IMR-90 (cell line): Measurements from ENCODE around the gene ATP2A3. TPM values are rescaled to one million over a fixed set of nuclear protein-coding genes. Genes with fewer than 3 reads are reported as not detected.

Experiments
- ATAC-seq: fragments of 200-7000 bp; cut with Tn5 transposase; 2 replicates; pipeline ENCODE4 v1.9.1; 2020; ENCODE audit warnings: low read depth, mild to moderate bottlenecking, moderate library complexity
- BruUV-seq: library from RNA; stranded (reverse); fragments of 400-500 nt; replicated peaks from 2 replicates; lab custom pipeline; 2021; lab: Mats Ljungman, UMichigan
- CTCF ChIA-PET: fragments of 300-600 bp; formaldehyde crosslinking; extraction: SDS; loops from one replicate; lab custom pipeline; 2021; ENCODE audit warnings: antibody characterized with exemption; lab: Yijun Ruan, JAX
- POLR2A ChIA-PET: fragments of 300-600 bp; sonication (Branson Sonifier 250); formaldehyde crosslinking; loops from one replicate; lab custom pipeline; 2022; ENCODE audit warnings: antibody characterized with exemption; ENCODE audit not compliant: unreplicated experiment; lab: Charles Lee
- DNase-seq: peaks from one replicate; pipeline ENCODE4 v3.0.0; 2013
- H2AFZ ChIP-seq: replicated peaks from 2 replicates; pipeline ENCODE3; 2013; ENCODE audit warnings: low read length, mild to moderate bottlenecking; ENCODE audit not compliant: poor library complexity
- H2AK5ac ChIP-seq: 2 replicates; pipeline ENCODE4 v1.6.1; 2013; ENCODE audit warnings: low read depth, low read length, inconsistent platforms
- H2AK9ac ChIP-seq: replicated peaks from 2 replicates; pipeline ENCODE3; 2013; ENCODE audit warnings: mild to moderate bottlenecking, low read depth, low read length, moderate library complexity; ENCODE audit not compliant: poor library complexity
- H2BK120ac ChIP-seq: 2 replicates; pipeline ENCODE4 v1.6.1; 2013; ENCODE audit warnings: low read depth, low read length, inconsistent platforms
- H2BK15ac ChIP-seq: 3 replicates; pipeline ENCODE4 v1.6.1; 2013; ENCODE audit warnings: low read depth, low read length, inconsistent platforms
- H2BK20ac ChIP-seq: 2 replicates; pipeline ENCODE4 v1.6.1; 2013; ENCODE audit warnings: low read depth, mild to moderate bottlenecking, inconsistent platforms, low read length, moderate library complexity
- H2BK5ac ChIP-seq: 2 replicates; pipeline ENCODE4 v1.6.1; 2013; ENCODE audit warnings: mild to moderate bottlenecking, low read depth, low read length, inconsistent platforms; ENCODE audit not compliant: poor library complexity, severe bottlenecking
- H3K14ac ChIP-seq: replicated peaks from 2 replicates; pipeline ENCODE4 v1.6.1; 2013; ENCODE audit warnings: low read depth, low read length, inconsistent platforms
- H3K18ac ChIP-seq: 2 replicates; pipeline ENCODE4 v1.6.1; 2013; ENCODE audit warnings: low read depth, low read length, control low read depth
- H3K23ac ChIP-seq: 2 replicates; pipeline ENCODE4 v1.6.1; 2013; ENCODE audit warnings: low read depth, low read length, inconsistent platforms
- H3K27ac ChIP-seq: 2 replicates; pipeline ENCODE4 v1.5.1; 2013; ENCODE audit warnings: mild to moderate bottlenecking, control low read depth, low read length; ENCODE audit not compliant: insufficient read depth
- H3K27me3 ChIP-seq: 2 replicates; pipeline ENCODE4 v1.6.1; 2013; ENCODE audit warnings: low read length; ENCODE audit not compliant: control insufficient read depth, insufficient read depth
- H3K36me3 ChIP-seq: 2 replicates; pipeline ENCODE4 v1.6.1; 2013; ENCODE audit warnings: low read length, mixed read lengths; ENCODE audit not compliant: control insufficient read depth, insufficient read depth
- H3K4ac ChIP-seq: 2 replicates; pipeline ENCODE4 v1.6.1; 2013; ENCODE audit warnings: low read depth, low read length, inconsistent platforms
- H3K4me1 ChIP-seq: 2 replicates; pipeline ENCODE4 v1.6.1; 2013; ENCODE audit warnings: low read length, mixed read lengths; ENCODE audit not compliant: control insufficient read depth, insufficient read depth
- H3K4me2 ChIP-seq: 2 replicates; pipeline ENCODE4 v1.6.1; 2013; ENCODE audit warnings: low read depth, mild to moderate bottlenecking, control low read depth, low read length, moderate library complexity
- H3K4me3 ChIP-seq: 2 replicates; pipeline ENCODE4 v1.5.1; 2013; ENCODE audit warnings: low read depth, mild to moderate bottlenecking, control low read depth, low read length, moderate library complexity; ENCODE audit not compliant: insufficient read depth
- H3K56ac ChIP-seq: 2 replicates; pipeline ENCODE4 v1.6.1; 2013; ENCODE audit warnings: low read length, inconsistent platforms; ENCODE audit not compliant: insufficient read depth; ENCODE audit errors: extremely low read depth
- H3K79me1 ChIP-seq, 2 experiments: 2 replicates each; pipeline ENCODE4 v1.6.1; 2013; ENCODE audit warnings: low read length in 2 of 2, inconsistent platforms in 1 of 2, low read depth in 1 of 2
- H3K9ac ChIP-seq: 2 replicates; pipeline ENCODE4 v1.6.1; 2013; ENCODE audit warnings: low read depth, low read length, control low read depth
- H3K9me1 ChIP-seq: 2 replicates; pipeline ENCODE4 v1.6.1; 2013; ENCODE audit warnings: low read length, inconsistent platforms; ENCODE audit not compliant: insufficient read depth
- H3K9me3 ChIP-seq: 2 replicates; pipeline ENCODE4 v1.6.1; 2013; ENCODE audit warnings: low read length; ENCODE audit not compliant: control insufficient read depth, insufficient read depth
- H4K20me1 ChIP-seq: 2 replicates; pipeline ENCODE4 v1.6.1; 2013; ENCODE audit warnings: low read length, inconsistent platforms; ENCODE audit not compliant: insufficient read depth
- H4K5ac ChIP-seq: 2 replicates; pipeline ENCODE4 v1.6.1; 2013; ENCODE audit warnings: mild to moderate bottlenecking, low read depth, low read length, control low read depth
- H4K8ac ChIP-seq, 2 experiments: 2 replicates each; pipeline ENCODE4 v1.6.1; 2013; ENCODE audit warnings: low read depth in 2 of 2, low read length in 2 of 2, control low read depth in 1 of 2, inconsistent platforms in 1 of 2
- H4K91ac ChIP-seq: 2 replicates; pipeline ENCODE4 v1.6.1; 2013; ENCODE audit warnings: low read depth, low read length, inconsistent platforms; ENCODE audit not compliant: insufficient read depth
- BHLHE40 ChIP-seq: fragments of 150-350 bp; IDR thresholded peaks from 2 replicates; pipeline ENCODE4 v1.6.1; 2016; ENCODE audit warnings: mild to moderate bottlenecking, low read depth, low read length
- CEBPB ChIP-seq: IDR thresholded peaks from 2 replicates; pipeline ENCODE4 v1.6.1; 2012; ENCODE audit warnings: low read depth, low read length, improper control_type of control experiment
- MAFK ChIP-seq: IDR thresholded peaks from 2 replicates; pipeline ENCODE4 v1.6.1; 2012; ENCODE audit warnings: low read depth, low read length, improper control_type of control experiment
- MXI1 ChIP-seq: IDR thresholded peaks from 2 replicates; pipeline ENCODE4 v1.6.1; 2012; ENCODE audit warnings: low read depth, mild to moderate bottlenecking, low read length, moderate library complexity, borderline replicate concordance
- NFE2L2 ChIP-seq: fragments of 150-350 bp; IDR thresholded peaks from 2 replicates; pipeline ENCODE4 v1.6.1; 2016; ENCODE audit warnings: low read depth, mild to moderate bottlenecking, low read length
- POLR2A ChIP-seq: IDR thresholded peaks from 2 replicates; pipeline ENCODE4 v1.6.1; 2012; ENCODE audit warnings: mild to moderate bottlenecking, low read depth, low read length
- RCOR1 ChIP-seq: IDR thresholded peaks from 2 replicates; pipeline ENCODE4 v1.6.1; 2012; ENCODE audit warnings: mild to moderate bottlenecking, low read length, improper control_type of control experiment; ENCODE audit not compliant: insufficient replicate concordance
- WGBS, 2 experiments: methylation state at CpG; one replicate each; pipeline versions ENCODE4 v1.1.5 to v1.1.7; 2013; ENCODE audit warnings: missing lambda C conversion rate in 2 of 2; ENCODE audit not compliant: insufficient read length in 1 of 2; ENCODE audit errors: extremely low coverage in 2 of 2; 5-methylcytosine and 5-hydroxymethylcytosine counted together
- dilution Hi-C: fragments of 300-500 bp; cut with HindIII; formaldehyde crosslinking; loops from one replicate; pipeline ENCODE4 v1.14.3; 2018; ENCODE audit warnings: low sequenced_read_pairs; ENCODE audit not compliant: unreplicated experiment
- in situ Hi-C: fragments of 300-500 bp; cut with MboI; formaldehyde crosslinking; loops from 3 replicates; pipeline ENCODE4 v1.14.3; 2019; ENCODE audit warnings: low sequenced_read_pairs, inconsistent platforms, mixed read lengths
- intact Hi-C: fragments of 100-400 bp; cut with micrococcal nuclease; formaldehyde crosslinking; loops from 2 replicates; pipeline ENCODE4 v1.10.0; 2022
- polyA plus RNA-seq, 3 experiments: library from polyadenylated mRNA; depleted of rRNA; stranded (reverse); fragments of >200 nt; gene quantifications; 2 replicates each; pipeline ENCODE4 v1.2.3, GENCODE V29; 2012; ENCODE audit warnings: low replicate concordance in 1 of 3
- total RNA-seq: library from RNA; depleted of rRNA; stranded (reverse); fragments of >200 nt; gene quantifications from 2 replicates; pipeline ENCODE4 v1.2.3, GENCODE V29; 2012
- TF ChIP-seq, protein P1 (sequence below): conservative IDR thresholded peaks from 2 replicates; pipeline ENCODE4 v1.5.1; 2012; ENCODE audit warnings: mild to moderate bottlenecking, low read depth, low read length, improper control_type of control experiment
- TF ChIP-seq, protein P2 (sequence below): fragments of 150-350 bp; IDR thresholded peaks from 2 replicates; pipeline ENCODE4 v1.6.1; 2016; ENCODE audit warnings: low read depth, mild to moderate bottlenecking, low read length, moderate library complexity, borderline replicate concordance

Gene ATP2A3
- total and polyA plus RNA-seq, 2 of the 4 experiments (the other 2 are of a cell fraction) = 0.18 to 0.63 TPM

DNA sequence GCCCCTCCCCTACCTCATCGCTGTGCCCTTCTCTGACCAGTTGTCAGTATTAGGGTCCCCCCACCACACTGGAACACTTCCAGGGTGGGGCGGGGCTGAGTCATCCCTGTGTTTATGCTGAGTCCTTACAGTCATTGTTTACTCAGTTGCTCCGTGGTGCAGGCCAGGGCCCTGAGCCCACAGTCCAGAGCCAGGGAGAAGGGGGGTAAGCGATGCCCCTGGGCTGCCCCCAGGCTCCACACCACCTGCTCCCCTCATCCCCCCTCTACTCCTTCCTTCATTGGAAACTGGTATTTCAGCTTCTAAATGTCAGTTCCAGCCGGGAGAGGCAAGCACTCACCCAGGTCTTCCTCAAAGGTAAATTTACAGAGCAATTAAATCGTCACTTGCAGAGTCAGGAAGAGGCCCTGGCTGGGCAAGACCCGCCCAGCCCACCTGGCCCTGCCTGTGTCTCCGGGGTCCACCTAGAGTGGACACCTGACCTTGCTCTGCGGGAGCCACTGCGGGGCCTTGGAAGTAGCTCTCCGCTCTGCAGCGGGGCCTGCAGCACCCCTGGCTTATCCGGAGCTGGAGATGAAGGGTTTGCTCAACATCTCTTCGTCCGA, 4.8 kb downstream of the ATP2A3 start (continued):
- TF ChIP-seq NFE2L2 = no peak; the same call in 1 of the 2 replicates

DNA sequence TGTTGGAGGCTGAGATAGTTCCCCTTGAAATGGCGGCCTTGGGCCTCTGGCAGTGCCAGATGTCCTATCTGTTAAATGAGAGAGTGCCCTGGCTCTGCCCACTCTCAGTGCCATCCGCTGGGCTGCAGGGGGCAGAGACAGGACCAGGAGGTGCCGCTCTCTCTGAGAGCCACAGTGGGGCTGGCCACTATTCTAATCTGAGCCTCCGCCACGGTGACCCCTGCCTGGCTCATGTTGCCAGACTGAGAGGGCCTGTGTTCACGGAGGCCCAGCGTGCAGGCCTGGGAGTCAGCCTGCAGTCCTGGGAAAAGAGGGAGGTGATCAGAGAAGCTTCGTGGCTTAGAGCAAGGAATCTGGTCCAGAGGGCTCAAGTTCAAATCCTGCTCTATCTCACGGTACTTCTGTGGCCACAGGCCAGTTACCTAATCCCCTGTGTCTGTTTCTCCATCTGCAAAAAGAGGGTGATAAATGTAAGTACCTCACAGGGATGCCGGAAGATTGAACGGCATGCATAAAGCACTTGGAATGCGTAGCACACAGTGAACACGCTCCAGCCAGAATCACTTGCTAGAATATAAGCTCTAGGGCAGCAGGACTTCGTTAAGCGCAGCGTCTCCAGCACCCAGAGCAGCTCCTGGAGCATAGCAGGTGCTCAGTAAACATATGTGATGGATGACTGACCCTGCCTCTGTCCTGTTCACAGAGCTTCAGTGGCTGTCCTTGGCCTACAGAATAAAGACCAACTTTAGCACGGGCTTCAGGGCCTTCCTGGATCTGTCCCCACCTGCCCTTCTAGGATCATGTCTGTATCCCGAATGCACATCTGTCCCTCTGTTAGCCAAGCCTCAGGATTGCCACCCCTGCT, 6.3 kb downstream of the ATP2A3 start:
- Histone ChIP-seq H3K9me1 (peaks cover 10% of the 10 kb centered on the region), H4K5ac (no peak overlapping the region), H2BK120ac (no peak overlapping the region), H3K4me3 (no peak overlapping the region), H2AFZ (no peak overlapping the region), H4K91ac (no peak overlapping the region), H2BK20ac (0 out of 2 replicates have a peak overlapping the region, but pooled peaks have one; percentile 1), H4K8ac (no peak overlapping the region), H3K4me2 (no peak overlapping the region), H3K14ac (no peak overlapping the region), H3K4ac (no peak overlapping the region), H3K9ac (no peak overlapping the region), H3K9me3 (no peaks in the 10 kb centered on the region), H3K18ac (no peak overlapping the region), H3K23ac (no peak overlapping the region), H3K56ac (no peak overlapping the region), H4K20me1 (no peaks in the 10 kb centered on the region; the same call in 1 of the 2 replicates), H3K27me3 (peaks cover 13% of the 10 kb centered on the region), H3K36me3 (no peaks in the 10 kb centered on the region), H2AK9ac (no peak overlapping the region), H3K4me1 (peaks cover 14% of the 10 kb centered on the region), H2BK5ac (no peak overlapping the region), H3K79me1 (no peaks in the 10 kb centered on the region), H3K27ac (no peak overlapping the region), H2BK15ac (no peak overlapping the region), H2AK5ac (no peak overlapping the region)
- in situ Hi-C loops = no loop called here
- ChIA-PET CTCF (interaction anchor here (0.6 kb wide), 1 partner anchor 12 kb away, joined by 3 read pairs; no protein-coding TSS in a partner anchor), POLR2A (no interaction called here)
- WGBS, 2 experiments = 93% methylated on average over 8 of the region's 18 CpGs; no CpG with 5 or more reads in 1 of the 2 experiments
- dilution Hi-C loops = no loop called here
- TF ChIP-seq MXI1 = no peak
- TF ChIP-seq, protein P1, sequence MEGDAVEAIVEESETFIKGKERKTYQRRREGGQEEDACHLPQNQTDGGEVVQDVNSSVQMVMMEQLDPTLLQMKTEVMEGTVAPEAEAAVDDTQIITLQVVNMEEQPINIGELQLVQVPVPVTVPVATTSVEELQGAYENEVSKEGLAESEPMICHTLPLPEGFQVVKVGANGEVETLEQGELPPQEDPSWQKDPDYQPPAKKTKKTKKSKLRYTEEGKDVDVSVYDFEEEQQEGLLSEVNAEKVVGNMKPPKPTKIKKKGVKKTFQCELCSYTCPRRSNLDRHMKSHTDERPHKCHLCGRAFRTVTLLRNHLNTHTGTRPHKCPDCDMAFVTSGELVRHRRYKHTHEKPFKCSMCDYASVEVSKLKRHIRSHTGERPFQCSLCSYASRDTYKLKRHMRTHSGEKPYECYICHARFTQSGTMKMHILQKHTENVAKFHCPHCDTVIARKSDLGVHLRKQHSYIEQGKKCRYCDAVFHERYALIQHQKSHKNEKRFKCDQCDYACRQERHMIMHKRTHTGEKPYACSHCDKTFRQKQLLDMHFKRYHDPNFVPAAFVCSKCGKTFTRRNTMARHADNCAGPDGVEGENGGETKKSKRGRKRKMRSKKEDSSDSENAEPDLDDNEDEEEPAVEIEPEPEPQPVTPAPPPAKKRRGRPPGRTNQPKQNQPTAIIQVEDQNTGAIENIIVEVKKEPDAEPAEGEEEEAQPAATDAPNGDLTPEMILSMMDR = no peak
- no peak for TF ChIP-seq NFE2L2
- no peak for TF ChIP-seq CEBPB
- TF ChIP-seq POLR2A = no peak
- no peak for TF ChIP-seq MAFK
- no peak for TF ChIP-seq RCOR1
- TF ChIP-seq BHLHE40 = no peak
- TF ChIP-seq, protein P2, sequence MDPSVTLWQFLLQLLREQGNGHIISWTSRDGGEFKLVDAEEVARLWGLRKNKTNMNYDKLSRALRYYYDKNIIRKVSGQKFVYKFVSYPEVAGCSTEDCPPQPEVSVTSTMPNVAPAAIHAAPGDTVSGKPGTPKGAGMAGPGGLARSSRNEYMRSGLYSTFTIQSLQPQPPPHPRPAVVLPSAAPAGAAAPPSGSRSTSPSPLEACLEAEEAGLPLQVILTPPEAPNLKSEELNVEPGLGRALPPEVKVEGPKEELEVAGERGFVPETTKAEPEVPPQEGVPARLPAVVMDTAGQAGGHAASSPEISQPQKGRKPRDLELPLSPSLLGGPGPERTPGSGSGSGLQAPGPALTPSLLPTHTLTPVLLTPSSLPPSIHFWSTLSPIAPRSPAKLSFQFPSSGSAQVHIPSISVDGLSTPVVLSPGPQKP = no peak
- no TSS peak for BruUV-seq
- intact Hi-C loops = no loop called here
- ATAC-seq (no peak), DNase-seq (peak; percentile 21)
